Measurements from ENCODE around the gene TRPT1. TPM values are rescaled to one million over a fixed set of nuclear protein-coding genes. Genes with fewer than 3 reads are reported as not detected.

TRPT1 gene
- total and polyA plus RNA-seq, 9 of the 15 experiments (the other 6 are each of a cell fraction or from before 2014, with no cell fraction given), result 4.6 to 41.7 (median 23.1) TPM

- intact Hi-C loops (cut with micrococcal nuclease), result no loop called here
- FAIRE-seq, result no peak
- TF ChIP-seq SIN3B (IDR thresholded peaks at IDR 0.05; ENCODE audit: low read depth), result no peak
- TF ChIP-seq RBFOX2 (IDR thresholded peaks at IDR 0.05; ENCODE audit: low read depth, low read length), result peak; percentile 13; the same call in 1 of the 2 replicates
- no peak for TF ChIP-seq NFYB (IDR thresholded peaks at IDR 0.05; ENCODE audit: extremely low read depth, insufficient read length)
- TF ChIP-seq CHCHD3 (CRISPR knock-in tag; IDR thresholded peaks at IDR 0.05), result no peak
- no peak for TF ChIP-seq ZNF146 (CRISPR knock-in tag; IDR thresholded peaks at IDR 0.05; ENCODE audit: unreplicated experiment)
These were observed 40.4 kb upstream of the TRPT1 start for GRCh38 chr11:64266339-64266738.

More at GRCh38 chr11:64266339-64266738, 40.4 kb upstream of the TRPT1 start:
- ATAC-seq (no peak), DNase-seq (ENCODE audit: extremely low read depth in 1 of 4, low spot score in 3 of 4) (no peak)
- H3K27ac ChIP-seq (ENCODE audit: extremely low read depth, low read depth, low read length), result no peak overlapping the region
- H3K9me1 ChIP-seq (ENCODE audit: control insufficient read depth, insufficient read depth, low read length), result peaks cover 3% of the 10 kb centered on the region
- no peak overlapping the region for H3K4me2 ChIP-seq (ENCODE audit: insufficient read depth, low read length)
- H3K9me3 ChIP-seq (replicated peaks; ENCODE audit: control insufficient read depth, insufficient read depth, low read depth, low read length), result no peaks in the 10 kb centered on the region
- in situ Hi-C loops (cut with MboI), result no loop called here
- H4K20me1 ChIP-seq (replicated peaks; ENCODE audit: control insufficient read depth, insufficient read depth, low read length), result no peaks in the 10 kb centered on the region
- H3K36me3 ChIP-seq (ENCODE audit: control insufficient read depth, insufficient read depth, low read length), result peaks cover 62% of the 10 kb centered on the region
- no TSS peak for BruUV-seq (replicated peaks)
- 86% methylated on average over 11 of the region's 15 CpGs for WGBS (ENCODE audit: insufficient coverage, low coverage, missing lambda C conversion rate)
- H3K79me2 ChIP-seq (ENCODE audit: control insufficient read depth, insufficient read depth, low read length), result peaks cover 18% of the 10 kb centered on the region; the same call in 2 of the 3 replicates
- CTCF ChIA-PET (ENCODE audit: low intra/inter-chr PET ratio), result no interaction called here
- POLR2A ChIA-PET, result interaction anchor here (4.5 kb wide), 1 partner anchor 19 kb away, joined by 58 read pairs; the partner anchor contains the start of gene PPP1R14B
- no peaks in the 10 kb centered on the region for H3K27me3 ChIP-seq (ENCODE audit: control insufficient read depth in 2 of 2, insufficient read depth in 2 of 2, low read length in 2 of 2)
- H3K9ac ChIP-seq (ENCODE audit: insufficient read depth in 1 of 2, low read depth in 2 of 2, low read length in 2 of 2), result no peak overlapping the region
- H3K4me3 ChIP-seq, result no peak overlapping the region
- no peak overlapping the region for H2AFZ ChIP-seq (ENCODE audit: low read depth, low read length)
- peaks cover 15 to 58% of the 10 kb centered on the region in 2 experiments for H3K4me1 ChIP-seq (replicated peaks in 1 of 2; ENCODE audit: control insufficient read depth in 2 of 2, insufficient read depth in 2 of 2, low read length in 2 of 2)
